GM23338 (cell line): ENCODE data around the gene TTC16. TPM values are rescaled to one million over a fixed set of nuclear protein-coding genes. Genes with fewer than 3 reads are reported as not detected.

Experiments used
- ATAC-seq: fragments of 200-7000 bp; cut with Tn5 transposase; 3 replicates; pipeline ENCODE4 v1.9.1; 2020
- DNase-seq: peaks from one replicate; pipeline ENCODE4 v3.0.0-alpha.2; 2015; ENCODE audit warnings: low spot score
- H2AFZ ChIP-seq: fragments of 200-600 bp; sonication (generic); 2 replicates; pipeline ENCODE4 v1.8.0; 2016; ENCODE audit warnings: antibody characterized with exemption, mild to moderate bottlenecking, moderate library complexity
- H3F3A ChIP-seq: fragments of 200-600 bp; sonication (generic); replicated peaks from 2 replicates; pipeline ENCODE4 v1.8.0; 2017; ENCODE audit warnings: antibody characterized with exemption, mixed run types, low read depth
- H3K27ac ChIP-seq: fragments of 200-600 bp; sonication (generic); 2 replicates; pipeline ENCODE4 v1.6.1; 2016; ENCODE audit warnings: low read depth
- H3K27me3 ChIP-seq: fragments of 200-600 bp; sonication (generic); 2 replicates; pipeline ENCODE4 v1.8.0; 2016; ENCODE audit warnings: mild to moderate bottlenecking, mixed run types, moderate library complexity; ENCODE audit not compliant: insufficient read depth
- H3K36me3 ChIP-seq: fragments of 200-600 bp; sonication (generic); 2 replicates; pipeline ENCODE4 v1.8.0; 2016; ENCODE audit warnings: mild to moderate bottlenecking; ENCODE audit not compliant: insufficient read depth
- H3K4me1 ChIP-seq: fragments of 200-600 bp; sonication (generic); 2 replicates; pipeline ENCODE4 v1.8.0; 2016; ENCODE audit warnings: mild to moderate bottlenecking, moderate library complexity; ENCODE audit not compliant: insufficient read depth
- H3K4me2 ChIP-seq: fragments of 200-600 bp; sonication (generic); 2 replicates; pipeline ENCODE4 v1.7.1; 2017; ENCODE audit warnings: mixed run types
- H3K4me3 ChIP-seq: fragments of 200-600 bp; sonication (generic); 2 replicates; pipeline ENCODE4 v1.6.1; 2016; ENCODE audit warnings: mixed run types
- H3K79me2 ChIP-seq: fragments of 200-600 bp; sonication (generic); replicated peaks from 2 replicates; pipeline ENCODE4 v1.8.0; 2017; ENCODE audit warnings: mild to moderate bottlenecking; ENCODE audit not compliant: insufficient read depth
- H3K9me2 ChIP-seq: fragments of 200-600 bp; sonication (generic); 2 replicates; pipeline ENCODE4 v1.8.0; 2017; ENCODE audit not compliant: insufficient read depth
- H4K20me1 ChIP-seq: fragments of 200-600 bp; sonication (generic); replicated peaks from 2 replicates; pipeline ENCODE4 v1.8.0; 2017; ENCODE audit warnings: mild to moderate bottlenecking; ENCODE audit not compliant: insufficient read depth
- H3K27ac Mint-ChIP-seq: 2 replicates; pipeline ENCODE4 v1.8.0; 2020; ENCODE audit warnings: inconsistent platforms, mild to moderate bottlenecking, moderate library complexity, mixed read lengths
- H3K27me3 Mint-ChIP-seq: 3 replicates; pipeline ENCODE4 v1.8.0; 2022; ENCODE audit warnings: low read depth, mild to moderate bottlenecking, moderate library complexity, mixed read lengths, inconsistent platforms; ENCODE audit not compliant: insufficient read depth, poor library complexity
- H3K36me3 Mint-ChIP-seq: 3 replicates; pipeline ENCODE4 v1.8.0; 2021; ENCODE audit warnings: low read depth, mild to moderate bottlenecking, inconsistent platforms, moderate library complexity, mixed read lengths
- H3K4me1 Mint-ChIP-seq: 3 replicates; pipeline ENCODE4 v1.8.0; 2020; ENCODE audit warnings: mild to moderate bottlenecking, inconsistent platforms, mixed read lengths
- H3K4me3 Mint-ChIP-seq: 3 replicates; pipeline ENCODE4 v1.8.0; 2021; ENCODE audit warnings: moderate library complexity, mild to moderate bottlenecking, inconsistent platforms, mixed read lengths
- H3K9me3 Mint-ChIP-seq: 3 replicates; pipeline ENCODE4 v1.8.0; 2020; ENCODE audit warnings: moderate library complexity, mild to moderate bottlenecking, inconsistent platforms, mixed read lengths
- CREB1 ChIP-seq: fragments of 250-450 bp; sonication (Bioruptor Pico); IDR thresholded peaks from 2 replicates; pipeline ENCODE4 v1.5.0; 2020; ENCODE audit warnings: low read depth, mild to moderate bottlenecking, moderate library complexity
- JUNB ChIP-seq: IDR thresholded peaks from one replicate; pipeline ENCODE4 v1.6.1; 2016; ENCODE audit warnings: antibody characterized with exemption; ENCODE audit not compliant: unreplicated experiment
- POLR2AphosphoS5 ChIP-seq: IDR thresholded peaks from 2 replicates; pipeline ENCODE4 v1.6.1; 2016; ENCODE audit warnings: antibody characterized with exemption, low read depth
- STAT1 ChIP-seq: IDR thresholded peaks from one replicate; pipeline ENCODE4 v1.6.1; 2016; ENCODE audit warnings: antibody characterized with exemption; ENCODE audit not compliant: unreplicated experiment
- ZNF114 ChIP-seq: fragments of 250-450 bp; sonication (Bioruptor Pico); IDR thresholded peaks from 2 replicates; pipeline ENCODE4 v1.5.0; 2020; ENCODE audit warnings: mild to moderate bottlenecking, moderate library complexity
- ZNF331 ChIP-seq: fragments of 250-450 bp; sonication (Bioruptor Pico); IDR thresholded peaks from 2 replicates; pipeline ENCODE4 v1.5.0; 2020; ENCODE audit warnings: low read depth, mild to moderate bottlenecking, moderate library complexity
- polyA plus RNA-seq: library from polyadenylated mRNA; unstranded; fragments of >200 nt; fragmentation: Nextera tagmentation; extraction: Ambion mirVana; gene quantifications from 2 replicates; pipeline ENCODE4 v1.2.1, GENCODE V29; 2016
- total RNA-seq: library from RNA; depleted of rRNA; stranded (reverse); fragments of >200 nt; shearing (Covaris generic); gene quantifications from 2 replicates; pipeline ENCODE4 v1.2.3, GENCODE V29; 2014
- TF ChIP-seq, protein P1 (sequence below): fragments of 250-450 bp; sonication (Bioruptor Pico); IDR thresholded peaks from 2 replicates; pipeline ENCODE4 v1.5.0; 2020; ENCODE audit warnings: mild to moderate bottlenecking, moderate library complexity
- TF ChIP-seq, protein P2 (sequence below): IDR thresholded peaks from 2 replicates; pipeline ENCODE4 v1.6.1; 2016; ENCODE audit warnings: antibody characterized with exemption
- TF ChIP-seq, protein P3 (sequence below), 2 experiments: fragments of 200-600 bp in 1 of 2; sonication (generic) in 1 of 2; conservative IDR thresholded peaks; 2 replicates each; pipeline versions ENCODE4 v1.5.1 to v1.6.1; 2016 to 2017; ENCODE audit warnings: antibody characterized with exemption in 2 of 2, low read depth in 2 of 2, mild to moderate bottlenecking in 2 of 2, moderate library complexity in 1 of 2

The TTC16 gene
- total and polyA plus RNA-seq, 2 experiments from 2014 or later = not detected

DNA sequence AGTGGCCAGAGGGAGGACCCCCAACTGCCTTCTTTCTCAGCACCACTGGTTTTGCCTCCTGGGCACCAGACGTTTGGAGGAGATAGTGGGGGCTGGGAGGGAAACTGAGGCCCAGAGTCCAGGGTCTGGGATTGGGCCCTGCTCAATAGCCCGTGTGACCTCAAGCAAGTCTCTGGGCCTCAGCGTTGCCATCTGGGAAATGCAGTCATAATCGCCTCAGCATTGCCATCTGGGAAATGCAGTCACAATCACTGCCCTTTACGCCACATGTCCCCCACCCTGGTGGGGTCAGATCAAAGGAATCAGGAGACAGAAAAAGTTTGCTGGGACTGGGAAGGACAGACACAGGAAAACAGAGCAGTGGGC, 61.0 kb downstream of the TTC16 start (continued):
- TF ChIP-seq, protein P1, sequence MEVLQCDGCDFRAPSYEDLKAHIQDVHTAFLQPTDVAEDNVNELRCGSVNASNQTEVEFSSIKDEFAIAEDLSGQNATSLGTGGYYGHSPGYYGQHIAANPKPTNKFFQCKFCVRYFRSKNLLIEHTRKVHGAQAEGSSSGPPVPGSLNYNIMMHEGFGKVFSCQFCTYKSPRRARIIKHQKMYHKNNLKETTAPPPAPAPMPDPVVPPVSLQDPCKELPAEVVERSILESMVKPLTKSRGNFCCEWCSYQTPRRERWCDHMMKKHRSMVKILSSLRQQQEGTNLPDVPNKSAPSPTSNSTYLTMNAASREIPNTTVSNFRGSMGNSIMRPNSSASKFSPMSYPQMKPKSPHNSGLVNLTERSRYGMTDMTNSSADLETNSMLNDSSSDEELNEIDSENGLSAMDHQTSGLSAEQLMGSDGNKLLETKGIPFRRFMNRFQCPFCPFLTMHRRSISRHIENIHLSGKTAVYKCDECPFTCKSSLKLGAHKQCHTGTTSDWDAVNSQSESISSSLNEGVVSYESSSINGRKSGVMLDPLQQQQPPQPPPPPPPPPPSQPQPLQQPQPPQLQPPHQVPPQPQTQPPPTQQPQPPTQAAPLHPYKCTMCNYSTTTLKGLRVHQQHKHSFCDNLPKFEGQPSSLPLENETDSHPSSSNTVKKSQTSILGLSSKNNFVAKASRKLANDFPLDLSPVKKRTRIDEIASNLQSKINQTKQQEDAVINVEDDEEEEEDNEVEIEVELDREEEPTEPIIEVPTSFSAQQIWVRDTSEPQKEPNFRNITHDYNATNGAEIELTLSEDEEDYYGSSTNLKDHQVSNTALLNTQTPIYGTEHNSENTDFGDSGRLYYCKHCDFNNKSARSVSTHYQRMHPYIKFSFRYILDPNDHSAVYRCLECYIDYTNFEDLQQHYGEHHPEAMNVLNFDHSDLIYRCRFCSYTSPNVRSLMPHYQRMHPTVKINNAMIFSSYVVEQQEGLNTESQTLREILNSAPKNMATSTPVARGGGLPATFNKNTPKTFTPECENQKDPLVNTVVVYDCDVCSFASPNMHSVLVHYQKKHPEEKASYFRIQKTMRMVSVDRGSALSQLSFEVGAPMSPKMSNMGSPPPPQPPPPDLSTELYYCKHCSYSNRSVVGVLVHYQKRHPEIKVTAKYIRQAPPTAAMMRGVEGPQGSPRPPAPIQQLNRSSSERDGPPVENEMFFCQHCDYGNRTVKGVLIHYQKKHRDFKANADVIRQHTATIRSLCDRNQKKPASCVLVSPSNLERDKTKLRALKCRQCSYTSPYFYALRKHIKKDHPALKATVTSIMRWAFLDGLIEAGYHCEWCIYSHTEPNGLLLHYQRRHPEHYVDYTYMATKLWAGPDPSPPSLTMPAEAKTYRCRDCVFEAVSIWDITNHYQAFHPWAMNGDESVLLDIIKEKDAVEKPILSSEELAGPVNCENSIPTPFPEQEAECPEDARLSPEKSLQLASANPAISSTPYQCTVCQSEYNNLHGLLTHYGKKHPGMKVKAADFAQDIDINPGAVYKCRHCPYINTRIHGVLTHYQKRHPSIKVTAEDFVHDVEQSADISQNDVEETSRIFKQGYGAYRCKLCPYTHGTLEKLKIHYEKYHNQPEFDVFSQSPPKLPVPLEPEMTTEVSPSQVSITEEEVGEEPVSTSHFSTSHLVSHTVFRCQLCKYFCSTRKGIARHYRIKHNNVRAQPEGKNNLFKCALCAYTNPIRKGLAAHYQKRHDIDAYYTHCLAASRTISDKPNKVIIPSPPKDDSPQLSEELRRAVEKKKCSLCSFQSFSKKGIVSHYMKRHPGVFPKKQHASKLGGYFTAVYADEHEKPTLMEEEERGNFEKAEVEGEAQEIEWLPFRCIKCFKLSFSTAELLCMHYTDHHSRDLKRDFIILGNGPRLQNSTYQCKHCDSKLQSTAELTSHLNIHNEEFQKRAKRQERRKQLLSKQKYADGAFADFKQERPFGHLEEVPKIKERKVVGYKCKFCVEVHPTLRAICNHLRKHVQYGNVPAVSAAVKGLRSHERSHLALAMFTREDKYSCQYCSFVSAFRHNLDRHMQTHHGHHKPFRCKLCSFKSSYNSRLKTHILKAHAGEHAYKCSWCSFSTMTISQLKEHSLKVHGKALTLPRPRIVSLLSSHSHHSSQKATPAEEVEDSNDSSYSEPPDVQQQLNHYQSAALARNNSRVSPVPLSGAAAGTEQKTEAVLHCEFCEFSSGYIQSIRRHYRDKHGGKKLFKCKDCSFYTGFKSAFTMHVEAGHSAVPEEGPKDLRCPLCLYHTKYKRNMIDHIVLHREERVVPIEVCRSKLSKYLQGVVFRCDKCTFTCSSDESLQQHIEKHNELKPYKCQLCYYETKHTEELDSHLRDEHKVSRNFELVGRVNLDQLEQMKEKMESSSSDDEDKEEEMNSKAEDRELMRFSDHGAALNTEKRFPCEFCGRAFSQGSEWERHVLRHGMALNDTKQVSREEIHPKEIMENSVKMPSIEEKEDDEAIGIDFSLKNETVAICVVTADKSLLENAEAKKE (CRISPR knock-in tag) = no peak
- no peak for TF ChIP-seq JUNB
- no peak for TF ChIP-seq ZNF331 (CRISPR knock-in tag)
- TF ChIP-seq STAT1 = no peak
- TF ChIP-seq, protein P2, sequence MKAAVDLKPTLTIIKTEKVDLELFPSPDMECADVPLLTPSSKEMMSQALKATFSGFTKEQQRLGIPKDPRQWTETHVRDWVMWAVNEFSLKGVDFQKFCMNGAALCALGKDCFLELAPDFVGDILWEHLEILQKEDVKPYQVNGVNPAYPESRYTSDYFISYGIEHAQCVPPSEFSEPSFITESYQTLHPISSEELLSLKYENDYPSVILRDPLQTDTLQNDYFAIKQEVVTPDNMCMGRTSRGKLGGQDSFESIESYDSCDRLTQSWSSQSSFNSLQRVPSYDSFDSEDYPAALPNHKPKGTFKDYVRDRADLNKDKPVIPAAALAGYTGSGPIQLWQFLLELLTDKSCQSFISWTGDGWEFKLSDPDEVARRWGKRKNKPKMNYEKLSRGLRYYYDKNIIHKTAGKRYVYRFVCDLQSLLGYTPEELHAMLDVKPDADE = no peak
- no peak for TF ChIP-seq POLR2AphosphoS5
- TF ChIP-seq CREB1 (CRISPR knock-in tag) = no peak
- TF ChIP-seq ZNF114 (CRISPR knock-in tag) = no peak

DNA sequence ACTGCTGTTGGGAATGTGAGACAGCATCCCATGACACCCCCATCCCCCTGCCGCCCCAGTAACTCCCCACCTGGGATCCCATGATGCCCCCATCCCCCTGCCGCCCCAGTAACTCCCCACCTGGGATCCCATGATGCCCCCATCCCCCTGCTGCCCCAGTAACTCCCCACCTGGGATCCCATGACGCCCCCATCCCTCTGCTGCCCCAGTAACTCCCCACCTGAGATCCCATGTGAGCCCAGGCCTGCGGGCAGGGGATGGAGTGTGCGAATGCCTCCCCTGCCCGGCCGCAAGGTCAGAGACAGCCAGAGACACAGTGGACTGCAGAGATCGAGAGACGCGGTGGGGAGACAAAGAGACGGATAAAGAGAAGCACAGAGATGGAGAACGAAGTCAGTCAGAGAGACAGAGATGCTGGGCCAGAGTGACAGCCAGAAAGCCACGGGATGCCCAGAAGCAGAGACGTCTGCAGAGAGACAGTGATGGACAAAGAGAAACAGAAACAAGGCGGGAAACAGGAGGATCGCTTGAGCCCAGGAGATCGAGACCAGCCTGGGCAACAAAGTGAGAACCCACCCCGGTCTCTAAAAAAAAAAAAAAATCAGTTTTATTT, 61.6 kb downstream of the TTC16 start:
- H3K4me2 ChIP-seq = no peak overlapping the region
- H3K27ac ChIP-seq = no peak overlapping the region
- no peaks in the 10 kb centered on the region for H3K27me3 ChIP-seq
- no peak overlapping the region for H3K27ac Mint-ChIP-seq
- H3K4me3 Mint-ChIP-seq = no peak overlapping the region; the same call in 2 of the 3 replicates
- H3K36me3 ChIP-seq = no peaks in the 10 kb centered on the region
- no peaks in the 10 kb centered on the region; the same call in 2 of the 3 replicates for H3K36me3 Mint-ChIP-seq
- peaks cover 11% of the 10 kb centered on the region for H3K27me3 Mint-ChIP-seq
- no peaks in the 10 kb centered on the region for H3K9me2 ChIP-seq
- no peaks in the 10 kb centered on the region for H3K79me2 ChIP-seq
- H3K4me1 ChIP-seq = peaks cover 5% of the 10 kb centered on the region; the same call in 1 of the 2 replicates
- peaks cover 8% of the 10 kb centered on the region; the same call in 1 of the 2 replicates for H3F3A ChIP-seq
- no peaks in the 10 kb centered on the region for H4K20me1 ChIP-seq
- no peak for DNase-seq
- H3K4me3 ChIP-seq = no peak overlapping the region
- no peak for ATAC-seq
- peaks cover 20% of the 10 kb centered on the region for H3K4me1 Mint-ChIP-seq
- H3K9me3 Mint-ChIP-seq = peaks cover 2% of the 10 kb centered on the region; the same call in 1 of the 3 replicates
- no peak overlapping the region for H2AFZ ChIP-seq
- TF ChIP-seq, protein P3, sequence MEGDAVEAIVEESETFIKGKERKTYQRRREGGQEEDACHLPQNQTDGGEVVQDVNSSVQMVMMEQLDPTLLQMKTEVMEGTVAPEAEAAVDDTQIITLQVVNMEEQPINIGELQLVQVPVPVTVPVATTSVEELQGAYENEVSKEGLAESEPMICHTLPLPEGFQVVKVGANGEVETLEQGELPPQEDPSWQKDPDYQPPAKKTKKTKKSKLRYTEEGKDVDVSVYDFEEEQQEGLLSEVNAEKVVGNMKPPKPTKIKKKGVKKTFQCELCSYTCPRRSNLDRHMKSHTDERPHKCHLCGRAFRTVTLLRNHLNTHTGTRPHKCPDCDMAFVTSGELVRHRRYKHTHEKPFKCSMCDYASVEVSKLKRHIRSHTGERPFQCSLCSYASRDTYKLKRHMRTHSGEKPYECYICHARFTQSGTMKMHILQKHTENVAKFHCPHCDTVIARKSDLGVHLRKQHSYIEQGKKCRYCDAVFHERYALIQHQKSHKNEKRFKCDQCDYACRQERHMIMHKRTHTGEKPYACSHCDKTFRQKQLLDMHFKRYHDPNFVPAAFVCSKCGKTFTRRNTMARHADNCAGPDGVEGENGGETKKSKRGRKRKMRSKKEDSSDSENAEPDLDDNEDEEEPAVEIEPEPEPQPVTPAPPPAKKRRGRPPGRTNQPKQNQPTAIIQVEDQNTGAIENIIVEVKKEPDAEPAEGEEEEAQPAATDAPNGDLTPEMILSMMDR (conservative IDR thresholded peaks at IDR 0.05; ENCODE audit: low read depth in 2 of 2) = no peak
